DMS53 treated with DMSO at 0.1 percent for 48 hours (cell line): ENCODE data around the gene RBFOX2.
"Not testable (repeated sequence)": the region's sequence is repeated elsewhere in the genome, so short reads cannot be mapped to it uniquely, and the experiment has no call there.

Experiments used
- DNase-seq: peaks from one replicate; lab custom pipeline; 2025; ENCODE audit not compliant: unreplicated experiment; lab: John Stamatoyannopoulos, UW

RBFOX2 gene

DNA sequence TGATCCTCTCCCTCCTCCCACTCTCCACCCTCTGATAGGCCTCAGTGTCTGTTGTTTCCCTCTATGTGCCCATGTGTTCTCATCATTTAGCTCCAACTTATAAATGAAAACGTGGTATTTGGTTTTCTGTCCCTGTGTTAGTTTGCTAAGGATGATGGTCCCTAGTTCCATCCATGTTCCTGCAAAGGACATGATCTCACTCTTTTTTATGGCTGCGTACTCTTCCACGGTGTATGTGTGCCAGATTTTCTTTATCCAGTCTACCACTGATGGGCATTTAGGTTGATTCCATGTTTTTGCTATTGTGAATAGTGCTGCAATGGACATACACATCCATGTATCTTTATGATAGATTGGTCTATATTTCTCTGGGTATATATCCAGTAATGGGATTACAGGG is 15.9 kb upstream of the RBFOX2 start:
- not testable (repeated sequence) for DNase-seq

GRCh38 chr22:36042240-36042639 is 13.6 kb upstream of the RBFOX2 start:
- DNase-seq, result no peak

- DNase-seq, result no peak
Measured at GRCh38 chr22:36039125-36039524, 10.5 kb upstream of the RBFOX2 start.

GRCh38 chr22:36037102-36037758 is 8.6 kb upstream of the RBFOX2 start:
- DNase-seq, result no peak

- no peak for DNase-seq
Measured at GRCh38 chr22:36036167-36036624, 7.6 kb upstream of the RBFOX2 start.

DNA sequence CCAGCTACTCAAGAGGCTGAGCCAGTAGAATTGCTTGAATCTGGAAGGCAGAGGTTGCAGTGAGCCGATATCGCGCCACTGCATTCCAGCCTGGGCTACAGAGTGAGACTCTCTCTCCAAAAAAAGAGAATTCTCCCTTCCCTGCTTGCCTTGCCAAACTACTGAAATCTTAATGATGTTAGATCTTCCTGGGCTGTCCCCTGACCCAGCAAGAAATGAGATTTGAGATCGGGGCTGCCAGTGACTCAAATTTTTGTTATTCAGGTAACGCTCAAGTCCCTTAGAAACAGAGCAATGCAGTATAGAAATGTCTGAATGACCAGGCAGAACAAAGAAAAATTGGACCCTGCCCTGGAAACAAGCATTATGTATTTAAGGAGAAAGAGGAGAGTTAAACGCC is 4.0 kb upstream of the RBFOX2 start:
- DNase-seq, result no peak

GRCh38 chr22:36029406-36029755 is 757 bp upstream of the RBFOX2 start:
- no peak for DNase-seq

DNA sequence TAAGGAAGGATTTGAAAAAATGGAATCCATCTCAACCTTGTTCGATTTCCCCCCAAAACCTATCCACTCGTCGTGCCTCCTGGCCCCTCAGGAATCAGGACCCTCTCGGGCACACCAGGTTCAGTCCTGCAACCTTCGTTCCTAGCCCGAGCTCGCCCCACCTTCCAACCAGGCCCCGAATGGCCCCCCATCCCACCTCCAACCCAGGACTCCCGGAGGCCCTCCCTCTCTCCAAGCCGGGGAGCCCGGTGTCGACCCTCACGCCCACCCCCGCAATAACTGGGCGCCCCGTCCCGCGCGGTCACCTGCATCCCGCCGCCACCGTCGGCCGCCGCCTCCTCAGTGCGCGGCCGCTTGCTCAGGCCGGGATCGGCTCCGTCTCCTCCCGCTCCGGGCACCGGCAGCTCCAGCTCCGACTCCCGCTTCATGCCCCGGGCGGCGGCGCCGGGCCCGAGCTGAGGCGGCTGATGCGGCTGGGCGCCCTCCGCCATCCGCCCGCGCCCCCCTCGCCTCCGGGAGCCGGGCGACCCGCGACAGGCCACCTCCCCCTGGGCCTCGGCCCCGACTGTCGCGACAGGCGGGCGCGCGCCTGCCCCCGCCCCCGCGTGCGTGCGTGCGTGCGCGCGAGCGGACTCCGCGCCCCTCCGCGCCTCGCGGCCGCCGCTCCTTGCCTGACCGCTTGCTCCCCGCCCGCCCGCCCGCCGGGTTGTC is 534 bp downstream of the RBFOX2 start:
- DNase-seq, result no peak

DNA sequence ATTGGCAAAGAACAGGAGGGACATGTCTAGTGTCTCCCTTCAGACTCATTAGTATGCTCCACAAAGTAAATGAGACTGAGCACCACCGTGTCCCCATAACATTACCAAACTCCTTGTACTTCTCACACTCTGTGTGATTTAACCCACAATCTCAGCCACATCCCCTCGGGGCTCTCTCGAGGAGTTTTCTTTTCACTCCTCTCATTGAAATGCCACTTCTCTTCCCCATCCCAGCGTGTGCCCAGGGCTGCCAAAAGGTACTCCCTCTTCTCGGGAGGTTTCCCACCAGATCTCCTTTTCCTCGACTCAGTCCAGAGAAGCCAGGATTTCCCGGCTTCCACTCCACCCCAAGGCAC is 1.1 kb downstream of the RBFOX2 start:
- no peak for DNase-seq

- DNase-seq, result no peak
Measured at GRCh38 chr22:36026741-36027140, 1.9 kb downstream of the RBFOX2 start.

- no peak for DNase-seq
Measured at GRCh38 chr22:36022697-36023096, 5.9 kb downstream of the RBFOX2 start.

DNA sequence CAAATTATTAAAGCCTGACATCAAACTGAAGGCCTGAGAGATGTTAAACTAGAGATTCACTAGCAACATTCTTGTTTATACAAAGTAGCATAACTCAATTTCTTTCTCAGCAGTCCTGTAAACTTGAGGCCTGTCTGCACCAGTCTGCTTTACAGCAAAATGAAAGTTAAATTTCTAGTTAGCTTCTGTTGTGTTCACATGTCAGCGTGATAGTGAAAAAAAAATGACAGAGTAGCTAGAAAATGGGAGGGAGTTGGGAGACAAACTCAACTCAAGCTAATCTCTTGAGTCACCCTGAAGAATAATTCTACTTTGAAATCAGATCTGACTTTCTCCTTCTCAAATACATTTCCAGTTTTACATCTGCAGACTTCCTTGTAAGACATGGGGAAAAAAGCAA is 6.5 kb downstream of the RBFOX2 start:
- DNase-seq, result no peak

- no peak for DNase-seq
Measured at GRCh38 chr22:36021606-36022153, 6.9 kb downstream of the RBFOX2 start.

DNA sequence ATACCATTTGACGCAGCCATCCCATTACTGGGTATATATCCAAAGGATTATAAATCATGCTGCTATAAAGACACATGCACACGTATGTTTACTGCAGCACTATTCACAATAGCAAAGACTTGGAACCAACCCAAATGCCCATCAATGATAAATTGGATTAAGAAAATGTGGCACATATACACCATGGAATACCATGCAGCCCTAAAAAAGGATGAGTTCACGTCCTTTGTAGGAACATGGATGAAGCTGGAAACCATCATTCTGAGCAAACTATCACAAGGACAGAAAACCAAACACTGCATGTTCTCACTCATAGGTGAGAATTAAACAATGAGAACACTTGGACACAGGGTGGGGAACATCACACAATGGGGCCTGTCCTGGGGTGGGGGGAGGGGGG is 7.8 kb downstream of the RBFOX2 start:
- DNase-seq, result not testable (repeated sequence)

GRCh38 chr22:36017651-36018091 is 11.0 kb downstream of the RBFOX2 start:
- DNase-seq, result no peak

- no peak for DNase-seq
Measured at GRCh38 chr22:36016684-36017083, 11.9 kb downstream of the RBFOX2 start.

DNA sequence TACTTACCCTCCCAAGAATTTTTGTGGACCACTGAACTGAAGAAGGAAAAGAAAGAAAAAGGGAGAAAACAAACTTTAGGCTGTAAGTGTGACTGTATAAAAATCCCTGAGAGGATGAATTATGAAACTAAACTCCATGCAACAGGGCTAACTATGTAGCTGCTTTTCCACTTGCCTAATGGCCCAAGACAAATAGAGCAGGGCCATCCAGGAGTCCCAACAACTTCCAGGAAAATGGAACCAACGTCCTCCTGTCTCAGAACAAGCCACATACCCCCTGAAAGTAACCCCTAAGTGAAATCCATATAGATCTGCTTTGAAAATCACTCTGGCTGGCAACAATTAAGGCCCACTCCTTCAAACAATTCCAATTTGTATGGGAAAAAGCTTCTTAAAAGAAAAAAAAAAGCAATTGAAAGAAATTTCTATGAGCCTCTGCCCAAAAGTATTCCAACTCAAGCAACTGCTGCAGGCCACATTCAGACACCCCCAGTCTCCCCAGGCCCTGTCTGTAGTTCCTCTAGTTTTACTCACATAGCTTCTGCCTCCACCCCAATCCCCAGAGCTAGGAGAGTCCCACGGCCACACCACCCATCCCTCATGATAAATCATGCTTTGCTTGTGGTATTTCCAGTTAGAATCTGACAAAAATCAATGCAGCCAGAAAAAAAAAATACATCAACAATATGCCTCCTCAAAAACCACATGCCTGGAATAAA is 12.7 kb downstream of the RBFOX2 start:
- DNase-seq, result no peak

DNA sequence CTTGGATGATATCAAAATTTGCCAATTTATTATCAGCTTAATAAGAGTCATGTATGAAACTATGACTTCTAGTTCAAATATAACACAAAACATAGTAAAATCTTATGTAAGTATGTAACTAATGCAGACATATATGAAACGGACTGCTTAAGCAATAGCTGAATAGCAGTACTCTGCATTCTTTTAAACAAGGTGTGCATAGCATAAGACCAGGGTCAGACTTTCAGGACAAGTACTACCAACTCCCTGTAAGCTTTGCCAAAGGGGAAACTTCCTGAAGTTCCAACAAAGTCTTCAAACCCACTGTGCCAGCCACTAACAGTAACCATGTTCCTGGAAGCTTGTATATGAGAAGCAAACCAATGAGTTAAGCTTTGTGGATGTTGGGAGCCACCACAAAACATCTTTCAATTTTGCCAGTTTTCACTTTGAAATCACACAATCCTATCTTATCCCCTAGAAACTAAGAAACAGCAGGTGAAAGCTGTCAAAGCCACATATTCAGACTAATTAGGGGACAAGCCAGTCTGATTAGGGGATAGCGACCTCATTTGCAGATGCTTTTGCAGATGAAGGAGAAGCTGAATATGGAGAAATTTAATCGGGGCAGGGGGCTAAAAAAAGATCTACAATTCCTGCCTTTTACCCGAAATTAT is 13.3 kb downstream of the RBFOX2 start:
- no peak for DNase-seq

GRCh38 chr22:36014546-36015074 is 14.0 kb downstream of the RBFOX2 start:
- no peak for DNase-seq

DNA sequence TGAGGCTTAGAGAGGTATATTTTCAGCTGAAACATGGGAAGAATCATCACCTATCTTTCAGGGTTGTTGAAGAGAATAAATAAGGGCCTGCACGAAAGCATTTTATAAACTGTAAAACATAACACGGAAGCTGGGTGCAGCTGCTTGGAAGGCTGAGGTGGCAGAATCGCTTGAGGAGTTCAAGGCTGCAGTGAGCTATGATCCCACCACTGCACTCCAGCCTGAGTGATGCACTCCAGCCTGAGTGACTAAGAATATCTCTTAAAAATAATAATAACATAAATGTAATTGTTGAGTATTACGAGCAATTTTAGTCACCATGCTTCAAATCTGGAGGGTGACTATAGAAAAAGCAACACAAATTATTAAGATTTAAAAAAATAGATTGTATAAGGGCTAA is 16.3 kb downstream of the RBFOX2 start:
- no peak for DNase-seq

- DNase-seq, result no peak
Measured at GRCh38 chr22:36010882-36011281, 17.7 kb downstream of the RBFOX2 start.
